CD4-positive, CD25-positive, alpha-beta regulatory T cell (primary cell): ENCODE data around the gene IRX4. TPM values are rescaled to one million over a fixed set of nuclear protein-coding genes. Genes with fewer than 3 reads are reported as not detected.

ENCODE experiments used
- ATAC-seq, 2 donors: fragments of 150-1000 bp; cut with Tn5 transposase; one replicate each; pipeline ENCODE4 v1.10.0; 2021; ENCODE audit warnings: low read depth in 2 of 2, moderate number of reproducible peaks in 2 of 2, moderate library complexity in 1 of 2
- DNase-seq, 3 donors: peaks; one replicate each; pipeline versions ENCODE4 v3.0.0 to v3.0.0-alpha.2; 2012 to 2022; ENCODE audit warnings: mixed read lengths in 1 of 3
- H3K27ac ChIP-seq: one replicate; pipeline ENCODE4 v1.7.0; 2013; ENCODE audit warnings: mild to moderate bottlenecking, low read length; ENCODE audit not compliant: insufficient read depth, poor library complexity, severe bottlenecking
- H3K27me3 ChIP-seq: one replicate; pipeline ENCODE4 v1.7.0; 2013; ENCODE audit warnings: low read length; ENCODE audit not compliant: control insufficient read depth, insufficient read depth
- H3K36me3 ChIP-seq: one replicate; pipeline ENCODE4 v1.7.0; 2013; ENCODE audit warnings: mild to moderate bottlenecking, low read length, moderate library complexity; ENCODE audit not compliant: control insufficient read depth, insufficient read depth
- H3K4me1 ChIP-seq: 2 replicates; pipeline ENCODE4 v1.7.0; 2013; ENCODE audit warnings: mild to moderate bottlenecking, low read length; ENCODE audit not compliant: insufficient read depth, control insufficient read depth, poor library complexity, severe bottlenecking
- H3K4me3 ChIP-seq: one replicate; pipeline ENCODE4 v1.7.0; 2013; ENCODE audit warnings: low read depth, mild to moderate bottlenecking, low read length, moderate library complexity
- H3K9me3 ChIP-seq, 2 experiments: 1 replicate in 1 of 2; 2 replicates in 1 of 2; pipeline ENCODE4 v1.7.0; 2013; ENCODE audit warnings: low read length in 2 of 2, mild to moderate bottlenecking in 1 of 2, moderate library complexity in 1 of 2; ENCODE audit not compliant: control insufficient read depth in 2 of 2
- H3K27ac Mint-ChIP-seq, 3 donors: one replicate each; pipeline ENCODE4 v1.8.0; 2020 to 2022; ENCODE audit warnings: mild to moderate bottlenecking in 3 of 3, mixed read lengths in 3 of 3, moderate library complexity in 2 of 3
- H3K27me3 Mint-ChIP-seq: one replicate; pipeline ENCODE4 v1.8.0; 2022; ENCODE audit warnings: mild to moderate bottlenecking, mixed read lengths
- H3K36me3 Mint-ChIP-seq: one replicate; pipeline ENCODE4 v1.8.0; 2020; ENCODE audit warnings: mixed read lengths
- H3K4me1 Mint-ChIP-seq, 4 donors: one replicate each; pipeline ENCODE4 v1.8.0; 2020 to 2022; ENCODE audit warnings: mixed read lengths in 4 of 4, mild to moderate bottlenecking in 1 of 4
- H3K4me3 Mint-ChIP-seq, 4 donors: one replicate each; pipeline ENCODE4 v1.8.0; 2020 to 2022; ENCODE audit warnings: mild to moderate bottlenecking in 4 of 4, mixed read lengths in 4 of 4, moderate library complexity in 3 of 4
- H3K9me3 Mint-ChIP-seq, 7 donors: one replicate each; pipeline ENCODE4 v1.8.0; 2020 to 2022; ENCODE audit warnings: mixed read lengths in 7 of 7, mild to moderate bottlenecking in 3 of 7, moderate library complexity in 2 of 7
- polyA plus RNA-seq, 4 donors: library from polyadenylated mRNA; unstranded; fragments of 300-500 nt; fragmentation: Illumina TruSeq; gene quantifications; one replicate each; pipeline ENCODE4 v1.2.3, GENCODE V29; 2021
- total RNA-seq: library from RNA; stranded (reverse); gene quantifications from one replicate; pipeline ENCODE4 v1.2.3, GENCODE V29; 2022

Gene IRX4
- total and polyA plus RNA-seq, 5 donors from 2014 or later = not detected

- Mint-ChIP-seq H3K27ac (no peak overlapping the region), H3K36me3 (peaks cover 9% of the 10 kb centered on the region), H3K27me3 (peaks cover 5% of the 10 kb centered on the region), H3K4me3 (no peak overlapping the region), H3K9me3 (no peaks in the 10 kb centered on the region), H3K4me1 (no peaks in the 10 kb centered on the region)
- Histone ChIP-seq H3K27me3 (no peaks in the 10 kb centered on the region), H3K9me3 (no peaks in the 10 kb centered on the region), H3K4me3 (no peak overlapping the region), H3K36me3 (no peaks in the 10 kb centered on the region), H3K27ac (no peak overlapping the region), H3K4me1 (no peaks in the 10 kb centered on the region)
- DNase-seq (no peak), ATAC-seq (no peak)
These were observed 49.3 kb downstream of the IRX4 start for GRCh38 chr5:1833264-1834021.

GRCh38 chr5:1832511-1833250, 50.0 kb downstream of the IRX4 start:
- H3K4me3 ChIP-seq = no peak overlapping the region
- H3K4me1 ChIP-seq = no peaks in the 10 kb centered on the region
- Mint-ChIP-seq H3K4me3 (no peak overlapping the region), H3K27ac (no peak overlapping the region), H3K4me1 (peaks cover 0 to 2% (median 0%) of the 10 kb centered on the region in 4 donors), H3K27me3 (peaks cover 5% of the 10 kb centered on the region), H3K36me3 (peaks cover 9% of the 10 kb centered on the region), H3K9me3 (no peaks in the 10 kb centered on the region)
- H3K27ac ChIP-seq = no peak overlapping the region
- no peaks in the 10 kb centered on the region for H3K27me3 ChIP-seq
- H3K36me3 ChIP-seq = no peaks in the 10 kb centered on the region
- H3K9me3 ChIP-seq = no peaks in the 10 kb centered on the region
- no peak for DNase-seq
- no peak for ATAC-seq

DNA sequence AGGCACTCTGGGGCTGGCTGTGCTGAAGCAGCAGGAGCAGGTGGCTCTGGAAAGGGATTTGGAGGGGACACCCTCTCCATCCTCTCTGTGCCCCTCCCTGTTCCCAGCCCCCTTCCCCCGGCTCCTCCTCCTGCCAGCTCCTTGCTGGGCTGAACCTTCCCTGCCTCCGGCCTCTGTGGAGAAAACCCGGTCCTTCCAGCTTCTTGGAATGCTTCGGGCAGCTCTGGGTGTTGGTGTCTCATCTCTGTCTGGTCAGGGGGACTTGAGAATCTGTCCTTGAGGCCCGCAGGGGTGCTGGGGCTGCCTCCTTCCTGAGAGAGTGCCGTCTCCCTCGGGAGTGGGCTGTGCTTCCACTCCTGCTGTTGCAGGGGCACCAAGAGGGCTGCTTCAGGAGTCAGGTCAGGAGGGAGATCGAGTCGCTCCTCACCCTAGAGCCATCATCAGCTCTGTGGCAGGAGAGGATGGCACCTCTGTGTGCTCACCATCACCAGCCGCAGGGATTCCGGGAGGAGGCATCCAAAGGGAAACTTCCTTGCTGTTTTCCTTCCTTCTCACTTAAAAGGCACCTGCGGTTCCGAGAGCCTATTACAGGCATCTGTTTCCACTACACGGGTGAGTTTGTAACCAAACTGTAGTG, 50.9 kb downstream of the IRX4 start:
- no peak for ATAC-seq
- Mint-ChIP-seq H3K36me3 (peaks cover 12% of the 10 kb centered on the region), H3K4me3 (no peak overlapping the region), H3K27ac (no peak overlapping the region), H3K9me3 (no peaks in the 10 kb centered on the region), H3K4me1 (peaks cover 0 to 4% (median 0%) of the 10 kb centered on the region in 4 donors), H3K27me3 (peaks cover 5% of the 10 kb centered on the region)
- H3K27ac ChIP-seq = no peak overlapping the region
- no peaks in the 10 kb centered on the region for H3K36me3 ChIP-seq
- no peaks in the 10 kb centered on the region for H3K9me3 ChIP-seq
- no peaks in the 10 kb centered on the region for H3K27me3 ChIP-seq
- no peak overlapping the region for H3K4me3 ChIP-seq
- no peaks in the 10 kb centered on the region for H3K4me1 ChIP-seq
- no peak for DNase-seq

- H3K9me3 ChIP-seq = no peaks in the 10 kb centered on the region
- no peak overlapping the region for H3K4me3 ChIP-seq
- peaks cover 5% of the 10 kb centered on the region for H3K27me3 Mint-ChIP-seq
- no peak for DNase-seq
- no peak overlapping the region for H3K27ac Mint-ChIP-seq
- H3K36me3 ChIP-seq = no peaks in the 10 kb centered on the region
- no peak overlapping the region for H3K27ac ChIP-seq
- H3K36me3 Mint-ChIP-seq = peaks cover 13% of the 10 kb centered on the region
- no peaks in the 10 kb centered on the region for H3K27me3 ChIP-seq
- peaks cover 0 to 4% (median 0%) of the 10 kb centered on the region in 4 donors for H3K4me1 Mint-ChIP-seq
- no peaks in the 10 kb centered on the region for H3K4me1 ChIP-seq
- H3K4me3 Mint-ChIP-seq = no peak overlapping the region
- ATAC-seq = no peak
- H3K9me3 Mint-ChIP-seq = no peaks in the 10 kb centered on the region
These were observed 51.5 kb downstream of the IRX4 start for GRCh38 chr5:1831257-1831656.

DNA sequence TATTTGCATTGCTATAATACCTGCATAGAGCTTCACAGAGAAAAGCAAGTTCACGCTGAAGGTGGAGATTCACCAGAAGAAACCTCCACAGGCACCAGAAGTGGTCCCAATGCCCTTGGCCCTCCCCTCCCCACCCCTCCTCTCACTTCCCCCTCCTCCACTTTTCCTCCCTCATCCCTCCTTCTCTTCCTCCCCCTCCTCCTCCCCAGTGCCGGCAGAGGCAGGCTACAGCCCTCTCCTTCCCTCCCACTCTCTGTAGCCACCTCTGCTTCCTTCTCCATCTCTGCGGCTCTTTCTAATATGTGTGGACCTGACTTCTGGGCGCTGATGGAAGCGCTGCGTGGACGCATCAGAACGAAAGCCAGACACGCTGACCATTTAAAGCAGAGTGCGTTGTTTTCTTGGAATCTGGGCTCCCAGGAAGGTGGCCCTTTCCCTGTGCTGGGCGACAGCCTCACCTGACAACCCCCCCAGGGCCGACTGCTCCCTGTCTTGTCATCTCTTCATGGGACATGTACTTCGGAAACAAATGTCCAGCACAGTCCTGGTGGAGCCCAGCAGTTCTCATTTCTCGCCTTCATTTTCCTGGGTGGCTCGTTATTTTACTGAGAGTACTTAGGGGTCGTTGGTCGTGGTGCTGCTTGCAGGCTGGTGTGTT, 52.0 kb downstream of the IRX4 start:
- Histone ChIP-seq H3K27ac (no peak overlapping the region), H3K4me3 (no peak overlapping the region), H3K9me3 (no peaks in the 10 kb centered on the region), H3K27me3 (no peaks in the 10 kb centered on the region), H3K36me3 (no peaks in the 10 kb centered on the region), H3K4me1 (no peaks in the 10 kb centered on the region)
- peaks cover 13% of the 10 kb centered on the region for H3K36me3 Mint-ChIP-seq
- no peak for DNase-seq
- no peak overlapping the region for H3K27ac Mint-ChIP-seq
- H3K27me3 Mint-ChIP-seq = peaks cover 5% of the 10 kb centered on the region
- no peaks in the 10 kb centered on the region for H3K9me3 Mint-ChIP-seq
- peaks cover 0 to 4% (median 0%) of the 10 kb centered on the region in 4 donors for H3K4me1 Mint-ChIP-seq
- no peak overlapping the region for H3K4me3 Mint-ChIP-seq
- no peak for ATAC-seq

DNA sequence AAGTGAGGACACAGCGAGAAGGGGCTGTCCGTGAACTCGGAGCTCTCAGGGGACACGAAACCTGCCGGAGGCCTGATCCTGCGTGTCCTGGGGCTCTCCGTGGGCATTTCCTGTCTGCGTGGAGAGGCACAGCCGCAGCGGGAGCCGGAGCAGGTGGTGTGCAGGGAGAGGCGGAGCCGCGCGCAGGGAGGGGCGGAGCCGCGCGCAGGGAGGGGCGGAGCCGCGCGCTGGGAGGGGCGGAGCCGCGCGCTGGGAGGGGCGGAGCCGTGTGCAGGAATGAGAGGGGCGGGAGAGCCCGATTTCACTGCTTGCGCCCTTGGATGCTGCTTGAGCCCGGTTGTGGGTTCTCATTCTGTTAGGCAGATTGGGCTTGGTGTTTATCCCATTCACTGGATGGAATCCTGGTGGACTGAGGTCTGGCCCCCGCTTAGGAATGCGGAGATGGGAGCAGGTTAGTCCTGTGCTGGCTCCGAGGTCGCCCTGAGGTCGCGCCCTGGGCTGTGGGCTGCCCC, 54.8 kb downstream of the IRX4 start:
- Histone ChIP-seq H3K36me3 (no peaks in the 10 kb centered on the region), H3K4me3 (no peak overlapping the region), H3K27ac (no peak overlapping the region), H3K9me3 (no peaks in the 10 kb centered on the region), H3K27me3 (no peaks in the 10 kb centered on the region), H3K4me1 (no peaks in the 10 kb centered on the region)
- Mint-ChIP-seq H3K27me3 (no peaks in the 10 kb centered on the region), H3K36me3 (peaks cover 17% of the 10 kb centered on the region), H3K27ac (no peak overlapping the region), H3K4me3 (peak overlapping the region in 1 of 4 donors; percentile 55), H3K4me1 (peaks cover 0 to 4% (median 0%) of the 10 kb centered on the region in 4 donors), H3K9me3 (no peaks in the 10 kb centered on the region)
- DNase-seq = peak in 2 of 3 donors; percentile 26 to 46
- peak in 1 of 2 donors; percentile 28 for ATAC-seq
